ENCODE measurements around the gene PCDHGA3. TPM values are rescaled to one million over a fixed set of nuclear protein-coding genes. Genes with fewer than 3 reads are reported as not detected.
"Not testable (repeated sequence)": the region's sequence is repeated elsewhere in the genome, so short reads cannot be mapped to it uniquely, and the experiment has no call there.

PCDHGA3 gene
- total RNA-seq, 1 donor from 2014 or later, result 2.1 TPM

GRCh38 chr5:141322261-141322660 is 21.4 kb upstream of the PCDHGA3 start:
- Histone ChIP-seq H3K36me3 (ENCODE audit: control insufficient read depth in 3 of 3, insufficient read depth in 3 of 3, low read length in 3 of 3) (peaks cover 8 to 20% (median 14%) of the 10 kb centered on the region in 3 donors), H3K9ac (ENCODE audit: low read depth in 1 of 3, low read length in 3 of 3) (no peak overlapping the region), H3K4me3 (ENCODE audit: low read length in 3 of 3) (no peak overlapping the region), H3K27ac (ENCODE audit: low read depth, low read length) (no peak overlapping the region), H3K4me1 (ENCODE audit: control insufficient read depth in 3 of 3, insufficient read depth in 3 of 3, low read length in 3 of 3) (peaks cover 4 to 32% (median 14%) of the 10 kb centered on the region in 3 donors), H3K27me3 (ENCODE audit: control insufficient read depth in 3 of 3, insufficient read depth in 3 of 3, low read length in 3 of 3) (no peaks in the 10 kb centered on the region), H3K9me3 (ENCODE audit: control insufficient read depth in 3 of 3, low read length in 3 of 3) (peaks cover 2 to 20% (median 7%) of the 10 kb centered on the region in 3 donors)

- H3K36me3 ChIP-seq (ENCODE audit: control insufficient read depth in 3 of 3, insufficient read depth in 3 of 3, low read length in 3 of 3), result peaks cover 0 to 7% (median 2%) of the 10 kb centered on the region in 3 donors
- H3K27me3 ChIP-seq (ENCODE audit: control insufficient read depth in 3 of 3, insufficient read depth in 3 of 3, low read length in 3 of 3), result peaks cover 0 to 3% (median 0%) of the 10 kb centered on the region in 3 donors
- H3K9me3 ChIP-seq (ENCODE audit: control insufficient read depth in 3 of 3, low read length in 3 of 3), result peaks cover 0 to 22% (median 6%) of the 10 kb centered on the region in 3 donors
- peak overlapping the region; percentile 67 to 80 (median 76) for H3K9ac ChIP-seq (ENCODE audit: low read depth in 1 of 3, low read length in 3 of 3)
- H3K4me1 ChIP-seq (ENCODE audit: control insufficient read depth in 3 of 3, insufficient read depth in 3 of 3, low read length in 3 of 3), result peaks cover 0 to 21% (median 2%) of the 10 kb centered on the region in 3 donors
- H3K27ac ChIP-seq (ENCODE audit: low read depth, low read length), result peak overlapping the region; percentile 71
- peak overlapping the region; percentile 56 to 80 (median 77) for H3K4me3 ChIP-seq (ENCODE audit: low read length in 3 of 3)
These were observed 17.4 kb upstream of the PCDHGA3 start for GRCh38 chr5:141326088-141326854.

GRCh38 chr5:141328231-141328630 is 15.4 kb upstream of the PCDHGA3 start:
- Histone ChIP-seq H3K4me3 (ENCODE audit: low read length in 3 of 3) (peak overlapping the region in 2 of 3 donors; percentile 17 to 32), H3K36me3 (ENCODE audit: control insufficient read depth in 3 of 3, insufficient read depth in 3 of 3, low read length in 3 of 3) (peaks cover 0 to 7% (median 2%) of the 10 kb centered on the region in 3 donors), H3K9ac (ENCODE audit: low read depth in 1 of 3, low read length in 3 of 3) (no peak overlapping the region), H3K4me1 (ENCODE audit: control insufficient read depth in 3 of 3, insufficient read depth in 3 of 3, low read length in 3 of 3) (peaks cover 0 to 20% (median 0%) of the 10 kb centered on the region in 3 donors), H3K9me3 (ENCODE audit: control insufficient read depth in 3 of 3, low read length in 3 of 3) (peaks cover 0 to 26% (median 6%) of the 10 kb centered on the region in 3 donors), H3K27me3 (ENCODE audit: control insufficient read depth in 3 of 3, insufficient read depth in 3 of 3, low read length in 3 of 3) (peaks cover 0 to 3% (median 0%) of the 10 kb centered on the region in 3 donors), H3K27ac (ENCODE audit: low read depth, low read length) (no peak overlapping the region)

GRCh38 chr5:141330299-141331080 is 13.1 kb upstream of the PCDHGA3 start, which contains the start of gene PCDHGA1:
TSS of gene PCDHGA1 (plus strand) at chr5:141330514.
- peaks cover 0 to 20% (median 0%) of the 10 kb centered on the region in 3 donors for H3K4me1 ChIP-seq (ENCODE audit: control insufficient read depth in 3 of 3, insufficient read depth in 3 of 3, low read length in 3 of 3)
- peaks cover 0 to 3% (median 2%) of the 10 kb centered on the region in 3 donors for H3K27me3 ChIP-seq (ENCODE audit: control insufficient read depth in 3 of 3, insufficient read depth in 3 of 3, low read length in 3 of 3)
- peaks cover 0 to 21% (median 6%) of the 10 kb centered on the region in 3 donors for H3K9me3 ChIP-seq (ENCODE audit: control insufficient read depth in 3 of 3, low read length in 3 of 3)
- H3K27ac ChIP-seq (ENCODE audit: low read depth, low read length), result peak within 1 kb of the TSS; percentile 37
- H3K9ac ChIP-seq (ENCODE audit: low read depth in 1 of 3, low read length in 3 of 3), result peak within 1 kb of the TSS in 1 of 3 donors; percentile 69
- peak within 1 kb of the TSS; percentile 37 to 52 (median 40) for H3K4me3 ChIP-seq (ENCODE audit: low read length in 3 of 3)
- H3K36me3 ChIP-seq (ENCODE audit: control insufficient read depth in 3 of 3, insufficient read depth in 3 of 3, low read length in 3 of 3), result peaks cover 0 to 7% (median 2%) of the 10 kb centered on the region in 3 donors

- Histone ChIP-seq H3K4me1 (ENCODE audit: control insufficient read depth in 3 of 3, insufficient read depth in 3 of 3, low read length in 3 of 3) (peaks cover 0 to 16% (median 0%) of the 10 kb centered on the region in 3 donors), H3K9me3 (ENCODE audit: control insufficient read depth in 3 of 3, low read length in 3 of 3) (peaks cover 0 to 27% (median 6%) of the 10 kb centered on the region in 3 donors)
- not testable (repeated sequence) for H3K4me3 ChIP-seq (ENCODE audit: low read length in 3 of 3); H3K27ac ChIP-seq (ENCODE audit: low read depth, low read length); H3K36me3 ChIP-seq (ENCODE audit: control insufficient read depth in 3 of 3, insufficient read depth in 3 of 3, low read length in 3 of 3); H3K27me3 ChIP-seq (ENCODE audit: control insufficient read depth in 3 of 3, insufficient read depth in 3 of 3, low read length in 3 of 3); H3K9ac ChIP-seq (ENCODE audit: low read depth in 1 of 3, low read length in 3 of 3)
These were observed 11.1 kb upstream of the PCDHGA3 start for GRCh38 chr5:141332571-141332970.

GRCh38 chr5:141338538-141339306 is 4.9 kb upstream of the PCDHGA3 start, which contains the start of gene PCDHGA2:
TSS of gene PCDHGA2 (plus strand) at chr5:141338760.
- peaks cover 0 to 9% (median 3%) of the 10 kb centered on the region in 3 donors for H3K27me3 ChIP-seq (ENCODE audit: control insufficient read depth in 3 of 3, insufficient read depth in 3 of 3, low read length in 3 of 3)
- H3K27ac ChIP-seq (ENCODE audit: low read depth, low read length), result peak within 1 kb of the TSS; percentile 60
- H3K4me1 ChIP-seq (ENCODE audit: control insufficient read depth in 3 of 3, insufficient read depth in 3 of 3, low read length in 3 of 3), result no peaks in the 10 kb centered on the region
- H3K36me3 ChIP-seq (ENCODE audit: control insufficient read depth in 3 of 3, insufficient read depth in 3 of 3, low read length in 3 of 3), result no peaks in the 10 kb centered on the region
- peak within 1 kb of the TSS; percentile 48 to 74 (median 74) for H3K4me3 ChIP-seq (ENCODE audit: low read length in 3 of 3)
- H3K9me3 ChIP-seq (ENCODE audit: control insufficient read depth in 3 of 3, low read length in 3 of 3), result peaks cover 4 to 34% (median 18%) of the 10 kb centered on the region in 3 donors
- peak within 1 kb of the TSS in 2 of 3 donors; percentile 61 to 64 for H3K9ac ChIP-seq (ENCODE audit: low read depth in 1 of 3, low read length in 3 of 3)

- not testable (repeated sequence) for H3K4me3 ChIP-seq (ENCODE audit: low read length in 3 of 3)
- H3K9me3 ChIP-seq (ENCODE audit: control insufficient read depth in 3 of 3, low read length in 3 of 3), result peaks cover 9 to 39% (median 33%) of the 10 kb centered on the region in 3 donors
These were observed 2.8 kb upstream of the PCDHGA3 start for GRCh38 chr5:141340781-141341354.

GRCh38 chr5:141342773-141343172 is 856 bp upstream of the PCDHGA3 start:
- H3K4me3 ChIP-seq (ENCODE audit: low read length in 3 of 3), result peak overlapping the region in 1 of 3 donors; percentile 11
- peak overlapping the region; percentile 26 for H3K27ac ChIP-seq (ENCODE audit: low read depth, low read length)
- H3K36me3 ChIP-seq (ENCODE audit: control insufficient read depth in 3 of 3, insufficient read depth in 3 of 3, low read length in 3 of 3), result no peaks in the 10 kb centered on the region
- H3K9ac ChIP-seq (ENCODE audit: low read depth in 1 of 3, low read length in 3 of 3), result peak overlapping the region in 1 of 3 donors; percentile 36
- peaks cover 11 to 33% (median 30%) of the 10 kb centered on the region in 3 donors for H3K9me3 ChIP-seq (ENCODE audit: control insufficient read depth in 3 of 3, low read length in 3 of 3)
- H3K4me1 ChIP-seq (ENCODE audit: control insufficient read depth in 3 of 3, insufficient read depth in 3 of 3, low read length in 3 of 3), result no peaks in the 10 kb centered on the region
- H3K27me3 ChIP-seq (ENCODE audit: control insufficient read depth in 3 of 3, insufficient read depth in 3 of 3, low read length in 3 of 3), result peaks cover 0 to 10% (median 7%) of the 10 kb centered on the region in 3 donors

More at GRCh38 chr5:141340781-141341354, 2.8 kb upstream of the PCDHGA3 start:
- H3K36me3 ChIP-seq (ENCODE audit: control insufficient read depth in 3 of 3, insufficient read depth in 3 of 3, low read length in 3 of 3); H3K9ac ChIP-seq (ENCODE audit: low read depth in 1 of 3, low read length in 3 of 3); H3K27ac ChIP-seq (ENCODE audit: low read depth, low read length); H3K4me1 ChIP-seq (ENCODE audit: control insufficient read depth in 3 of 3, insufficient read depth in 3 of 3, low read length in 3 of 3); H3K27me3 ChIP-seq (ENCODE audit: control insufficient read depth in 3 of 3, insufficient read depth in 3 of 3, low read length in 3 of 3): not testable (repeated sequence)
